HUES64 (cell line): ENCODE data around the gene ZBTB16.
A peak's percentile ranks its signal among the peaks of the same experiment; 100 is the strongest.

Source experiments
- H3K27ac ChIP-seq: 2 replicates; pipeline ENCODE4 v1.7.0; 2013; ENCODE audit warnings: low read depth, low read length, inconsistent platforms
- H3K27me3 ChIP-seq: 2 replicates; pipeline ENCODE4 v1.6.1; 2013; ENCODE audit warnings: mild to moderate bottlenecking, low read length; ENCODE audit not compliant: insufficient read depth
- H3K36me3 ChIP-seq: 2 replicates; pipeline ENCODE4 v1.6.1; 2013; ENCODE audit warnings: mild to moderate bottlenecking, low read length; ENCODE audit not compliant: insufficient read depth
- H3K4me1 ChIP-seq: 2 replicates; pipeline ENCODE4 v1.6.1; 2013; ENCODE audit warnings: mild to moderate bottlenecking, low read length, moderate library complexity; ENCODE audit not compliant: insufficient read depth
- H3K4me3 ChIP-seq: 2 replicates; pipeline ENCODE4 v1.5.1; 2013; ENCODE audit warnings: mild to moderate bottlenecking, low read length, moderate library complexity
- H3K9ac ChIP-seq: 2 replicates; pipeline ENCODE4 v1.6.1; 2013; ENCODE audit warnings: mild to moderate bottlenecking, low read depth, low read length
- H3K9me3 ChIP-seq: 2 replicates; pipeline ENCODE4 v1.6.1; 2013; ENCODE audit warnings: low read depth, low read length; ENCODE audit not compliant: insufficient read depth
- WGBS: fragments of 150-250, 120-280 bp; methylation state at CpG from one replicate; pipeline ENCODE4 v1.1.7; 2013; ENCODE audit warnings: missing lambda C conversion rate; 5-methylcytosine and 5-hydroxymethylcytosine counted together

The ZBTB16 gene

GRCh38 chr11:114057605-114058004 lies 1.9 kb upstream of the ZBTB16 start:
- Histone ChIP-seq H3K27ac (no peak overlapping the region), H3K27me3 (peaks cover 88% of the 10 kb centered on the region), H3K9me3 (no peaks in the 10 kb centered on the region)

GRCh38 chr11:114058026-114058706 lies 1.3 kb upstream of the ZBTB16 start:
- Histone ChIP-seq H3K27ac (no peak overlapping the region), H3K4me3 (peak overlapping the region; percentile 56), H3K4me1 (peaks cover 8% of the 10 kb centered on the region; the same call in 1 of the 2 replicates), H3K9me3 (no peaks in the 10 kb centered on the region), H3K27me3 (peaks cover 94% of the 10 kb centered on the region), H3K9ac (no peak overlapping the region), H3K36me3 (no peaks in the 10 kb centered on the region)
- 4% methylated on average over 25 of the region's 25 CpGs for WGBS

More at GRCh38 chr11:114057605-114058004, 1.9 kb upstream of the ZBTB16 start:
- no peak overlapping the region for H3K9ac ChIP-seq
- peaks cover 8% of the 10 kb centered on the region; the same call in 1 of the 2 replicates for H3K4me1 ChIP-seq
- H3K4me3 ChIP-seq = no peak overlapping the region
- no peaks in the 10 kb centered on the region for H3K36me3 ChIP-seq
- 70% methylated on average over 1 of the region's 1 CpG for WGBS

DNA sequence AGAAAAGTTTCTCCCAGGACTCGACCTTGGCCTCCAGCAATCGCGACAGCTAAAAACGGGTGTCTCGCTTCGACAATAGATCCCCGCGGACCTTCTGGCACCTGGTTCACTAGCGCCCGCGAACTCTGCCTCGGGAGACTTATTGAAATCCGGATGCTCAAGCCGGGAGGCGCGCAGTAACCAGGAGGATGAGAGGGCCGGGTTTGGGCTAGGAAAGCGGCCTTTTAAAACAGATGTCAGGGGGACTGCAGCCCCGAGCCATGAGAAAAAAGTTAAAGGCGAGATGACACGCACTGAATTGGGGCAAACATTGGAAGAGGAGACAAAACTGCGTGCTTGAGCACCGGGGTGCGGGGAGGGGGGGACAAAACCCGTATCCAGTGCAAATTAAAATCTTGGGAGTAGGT lies 637 bp upstream of the ZBTB16 start:
- H3K9me3 ChIP-seq = no peaks in the 10 kb centered on the region
- WGBS = 2% methylated on average over 25 of the region's 25 CpGs
- H3K27ac ChIP-seq = no peak overlapping the region
- peaks cover 96% of the 10 kb centered on the region for H3K27me3 ChIP-seq
- H3K36me3 ChIP-seq = no peaks in the 10 kb centered on the region
- H3K9ac ChIP-seq = no peak overlapping the region
- H3K4me3 ChIP-seq = peak overlapping the region; percentile 56
- H3K4me1 ChIP-seq = peaks cover 8% of the 10 kb centered on the region; the same call in 1 of the 2 replicates

GRCh38 chr11:114059984-114060391 lies 477 bp downstream of the ZBTB16 start:
- H3K9me3 ChIP-seq = no peaks in the 10 kb centered on the region
- no peak overlapping the region for H3K9ac ChIP-seq
- no peaks in the 10 kb centered on the region for H3K36me3 ChIP-seq
- H3K4me3 ChIP-seq = peak overlapping the region; percentile 68
- H3K27me3 ChIP-seq = peaks cover 98% of the 10 kb centered on the region
- under 1% methylated on average over 33 of the region's 33 CpGs for WGBS
- H3K4me1 ChIP-seq = peaks cover 8% of the 10 kb centered on the region; the same call in 1 of the 2 replicates
- H3K27ac ChIP-seq = no peak overlapping the region

- Histone ChIP-seq H3K9me3 (no peaks in the 10 kb centered on the region), H3K4me1 (peaks cover 8% of the 10 kb centered on the region; the same call in 1 of the 2 replicates), H3K27ac (no peak overlapping the region), H3K36me3 (no peaks in the 10 kb centered on the region), H3K9ac (no peak overlapping the region), H3K27me3 (peaks cover 99% of the 10 kb centered on the region), H3K4me3 (peak overlapping the region; percentile 68)
- WGBS = under 1% methylated on average over 78 of the region's 78 CpGs
Measured at GRCh38 chr11:114060392-114061047, 1.0 kb downstream of the ZBTB16 start.

DNA sequence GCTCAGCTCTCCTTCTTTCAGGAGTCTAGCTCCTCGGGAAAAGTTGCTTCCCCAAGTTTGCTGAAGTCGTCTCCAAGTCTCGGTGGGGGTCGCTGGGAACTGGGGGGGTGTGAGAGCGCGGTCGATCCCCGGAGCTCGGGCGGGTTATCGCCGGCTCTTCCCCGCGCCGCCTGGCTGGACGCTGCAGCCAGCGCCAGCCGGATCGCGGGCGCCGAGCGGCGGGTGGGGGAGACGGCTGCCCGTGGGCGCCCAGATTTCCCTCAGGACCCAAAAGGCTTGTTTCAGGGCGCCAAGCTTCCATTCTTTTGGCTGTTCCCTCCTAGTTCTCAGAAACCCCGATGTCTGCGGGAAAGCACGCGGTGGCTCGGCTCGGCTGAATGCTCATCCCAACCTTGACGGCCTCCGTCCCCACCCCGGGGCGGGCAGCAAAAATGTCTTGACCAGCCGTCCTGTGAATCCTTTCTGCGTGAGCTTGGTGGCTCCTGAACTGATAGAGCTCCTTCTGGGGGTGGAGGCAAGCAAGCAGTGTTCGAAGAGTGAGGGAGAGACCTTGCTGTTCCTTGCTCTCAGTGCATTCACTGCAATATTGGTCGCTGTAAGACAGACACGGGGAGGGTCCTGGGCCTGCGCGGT lies 1.7 kb downstream of the ZBTB16 start:
- H3K9me3 ChIP-seq = no peaks in the 10 kb centered on the region
- peak overlapping the region; percentile 68 for H3K4me3 ChIP-seq
- 1% methylated on average over 45 of the region's 45 CpGs for WGBS
- H3K4me1 ChIP-seq = peaks cover 8% of the 10 kb centered on the region; the same call in 1 of the 2 replicates
- H3K36me3 ChIP-seq = no peaks in the 10 kb centered on the region
- no peak overlapping the region for H3K27ac ChIP-seq
- H3K9ac ChIP-seq = peak overlapping the region; percentile 31
- H3K27me3 ChIP-seq = peaks cover 99% of the 10 kb centered on the region

DNA sequence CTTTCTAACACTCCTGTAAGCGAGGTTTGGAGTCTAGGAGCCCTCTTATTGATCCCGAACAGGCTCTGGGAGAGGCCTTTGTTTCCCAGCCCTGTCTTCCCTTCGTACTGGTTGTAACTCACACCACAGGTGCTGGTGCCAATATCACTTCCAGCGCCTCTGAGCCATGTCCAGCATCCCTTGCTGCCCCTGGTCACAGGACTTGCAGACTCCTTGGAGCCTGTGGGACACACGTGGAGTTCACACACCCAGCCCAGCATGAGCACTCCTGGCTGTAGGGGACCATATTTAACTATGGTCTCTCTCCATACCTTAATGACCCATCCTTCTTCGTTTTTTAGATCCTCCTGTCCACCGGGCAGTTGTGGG lies 2.2 kb downstream of the ZBTB16 start:
- Histone ChIP-seq H3K36me3 (no peaks in the 10 kb centered on the region), H3K4me3 (peak overlapping the region; percentile 68), H3K9ac (no peak overlapping the region), H3K4me1 (peaks cover 8% of the 10 kb centered on the region; the same call in 1 of the 2 replicates), H3K27ac (no peak overlapping the region), H3K27me3 (peaks cover 97% of the 10 kb centered on the region), H3K9me3 (no peaks in the 10 kb centered on the region)
- 31% methylated on average over 7 of the region's 7 CpGs for WGBS

- H3K27me3 ChIP-seq = peaks cover 91% of the 10 kb centered on the region
- H3K4me3 ChIP-seq = no peak overlapping the region
- H3K9ac ChIP-seq = no peak overlapping the region
- peaks cover 8% of the 10 kb centered on the region; the same call in 1 of the 2 replicates for H3K4me1 ChIP-seq
- H3K9me3 ChIP-seq = no peaks in the 10 kb centered on the region
- WGBS = 95% methylated on average over 9 of the region's 9 CpGs
- H3K36me3 ChIP-seq = no peaks in the 10 kb centered on the region
- no peak overlapping the region for H3K27ac ChIP-seq
Measured at GRCh38 chr11:114062272-114062671, 2.8 kb downstream of the ZBTB16 start.

GRCh38 chr11:114063149-114063828 lies 3.8 kb downstream of the ZBTB16 start:
- Histone ChIP-seq H3K4me3 (no peak overlapping the region), H3K9ac (no peak overlapping the region), H3K4me1 (peaks cover 5% of the 10 kb centered on the region; the same call in 1 of the 2 replicates), H3K36me3 (no peaks in the 10 kb centered on the region), H3K27me3 (peaks cover 85% of the 10 kb centered on the region), H3K9me3 (no peaks in the 10 kb centered on the region), H3K27ac (no peak overlapping the region)
- 96% methylated on average over 26 of the region's 26 CpGs for WGBS

- Histone ChIP-seq H3K9ac (no peak overlapping the region), H3K27me3 (peaks cover 85% of the 10 kb centered on the region), H3K36me3 (no peaks in the 10 kb centered on the region), H3K4me3 (no peak overlapping the region), H3K4me1 (peaks cover 3% of the 10 kb centered on the region; the same call in 1 of the 2 replicates), H3K9me3 (no peaks in the 10 kb centered on the region), H3K27ac (no peak overlapping the region)
- 92% methylated on average over 8 of the region's 8 CpGs for WGBS
Measured at GRCh38 chr11:114063829-114064201, 4.3 kb downstream of the ZBTB16 start.

- H3K27ac ChIP-seq = no peak overlapping the region
Measured at GRCh38 chr11:114064216-114064615, 4.7 kb downstream of the ZBTB16 start.

More at GRCh38 chr11:114064216-114064615, 4.7 kb downstream of the ZBTB16 start:
- Histone ChIP-seq H3K9ac (no peak overlapping the region), H3K9me3 (no peaks in the 10 kb centered on the region), H3K36me3 (no peaks in the 10 kb centered on the region), H3K27me3 (peaks cover 82% of the 10 kb centered on the region), H3K4me1 (0 out of 2 replicates have a peak, but pooled peaks cover 3% of the 10 kb centered on the region), H3K4me3 (no peak overlapping the region)
- 92% methylated on average over 14 of the region's 14 CpGs for WGBS
